A549 (cell line): ENCODE data around the gene NAA20. TPM values are rescaled to one million over a fixed set of nuclear protein-coding genes. Genes with fewer than 3 reads are reported as not detected.

Experiments used
- ATAC-seq, 2 experiments: fragments of 200-7000 bp in 1 of 2; fragments of >200 bp in 1 of 2; cut with Nextera tagmentation in 1 of 2; cut with Tn5 transposase in 1 of 2; 3 replicates each; pipeline versions ENCODE4 v1.8.0 to v1.9.1; 2018 to 2020; ENCODE audit warnings: mild to moderate bottlenecking in 1 of 2, moderate library complexity in 1 of 2
- CTCF ChIA-PET: fragments of 300-600 bp; sonication (Branson Sonifier 250); formaldehyde crosslinking; extraction: SDS; loops from one replicate; lab custom pipeline; 2021; ENCODE audit warnings: antibody characterized with exemption, inconsistent platforms; lab: Yijun Ruan, JAX
- POLR2A ChIA-PET: fragments of 350-600 bp; formaldehyde crosslinking; extraction: SDS; loops from one replicate; lab custom pipeline; 2021; ENCODE audit warnings: antibody characterized with exemption, inconsistent platforms; lab: Yijun Ruan, JAX
- DNase-seq, 2 experiments: peaks; one replicate each; pipeline versions ENCODE4 v3.0.0 to v3.0.0-alpha.2; 2011 to 2016; ENCODE audit warnings: low read depth in 1 of 2, low spot score in 1 of 2
- FAIRE-seq: peaks from 2 replicates; lab custom pipeline; 2011; peaks lifted over from hg19 to GRCh38; lab: Jason Lieb, UNC
- H3K27ac ChIP-seq, 2 experiments: fragments of >200 bp; sonication (Bioruptor Twin); formaldehyde crosslinking; 3 replicates each; pipeline ENCODE4 v1.5.1; 2016 to 2017
- H3K4me1 ChIP-seq: fragments of >200 bp; sonication (Bioruptor Twin); formaldehyde crosslinking; 3 replicates; pipeline ENCODE4 v1.6.1; 2016
- H3K4me2 ChIP-seq: fragments of >200 bp; sonication (Bioruptor Twin); formaldehyde crosslinking; 3 replicates; pipeline ENCODE4 v1.6.1; 2016
- H3K4me3 ChIP-seq: fragments of >200 bp; sonication (Bioruptor Twin); formaldehyde crosslinking; 3 replicates; pipeline ENCODE4 v1.5.1; 2016
- H3K9me3 ChIP-seq: fragments of >200 bp; sonication (Bioruptor Twin); formaldehyde crosslinking; 3 replicates; pipeline ENCODE4 v1.6.1; 2016
- CBX8 ChIP-seq: fragments of 200-600 bp; sonication (generic); IDR thresholded peaks from 2 replicates; pipeline ENCODE4 v1.6.1; 2016
- CTCF ChIP-seq: fragments of >200 bp; sonication (Bioruptor Twin); formaldehyde crosslinking; IDR thresholded peaks from 3 replicates; pipeline ENCODE4 v1.5.1; 2016
- E2F6 ChIP-seq: IDR thresholded peaks from 2 replicates; pipeline ENCODE4 v1.6.1; 2012; ENCODE audit warnings: low read depth, borderline replicate concordance
- ELK1 ChIP-seq: fragments of 150-350 bp; IDR thresholded peaks from 2 replicates; pipeline ENCODE4 v1.6.1; 2014; ENCODE audit warnings: low read depth, mild to moderate bottlenecking, low read length
- FOSB ChIP-seq: fragments of 250-450 bp; sonication (Bioruptor Pico); IDR thresholded peaks from 2 replicates; pipeline ENCODE4 v1.5.0; 2020; ENCODE audit warnings: mild to moderate bottlenecking, moderate library complexity
- FOSL2 ChIP-seq, 2 experiments: fragments of 450-650 bp in 1 of 2; fragments of >200 bp in 1 of 2; sonication (Bioruptor Twin) in 1 of 2; formaldehyde crosslinking; IDR thresholded peaks; 2 replicates each; pipeline versions ENCODE4 v1.5.0 to v1.6.1; 2016 to 2020; ENCODE audit warnings: mild to moderate bottlenecking in 1 of 2, moderate library complexity in 1 of 2
- GATA3 ChIP-seq: IDR thresholded peaks from 2 replicates; pipeline ENCODE4 v1.6.1; 2012; ENCODE audit warnings: borderline replicate concordance
- HOXB13 ChIP-seq: fragments of 250-450 bp; sonication (Bioruptor Pico); IDR thresholded peaks from 2 replicates; pipeline ENCODE4 v1.5.0; 2020; ENCODE audit warnings: low read depth, mild to moderate bottlenecking, moderate library complexity
- HOXB5 ChIP-seq: fragments of 250-450 bp; sonication (Bioruptor Pico); IDR thresholded peaks from 2 replicates; pipeline ENCODE4 v1.5.0; 2020; ENCODE audit warnings: mild to moderate bottlenecking, moderate library complexity
- NPAS2 ChIP-seq: fragments of 250-450 bp; sonication (Bioruptor Pico); IDR thresholded peaks from 2 replicates; pipeline ENCODE4 v1.8.0; 2022; ENCODE audit warnings: mild to moderate bottlenecking, moderate library complexity, borderline replicate concordance
- POLR2AphosphoS2 ChIP-seq: conservative IDR thresholded peaks from 2 replicates; pipeline ENCODE4 v1.6.1; 2012; ENCODE audit warnings: low read length, improper control_type of control experiment, inconsistent platforms
- REST ChIP-seq: fragments of 200-600 bp; sonication (generic); IDR thresholded peaks from 2 replicates; pipeline ENCODE4 v1.6.1; 2016; ENCODE audit warnings: antibody characterized with exemption, mild to moderate bottlenecking, moderate library complexity
- RFX5 ChIP-seq: fragments of 450-650 bp; IDR thresholded peaks from 2 replicates; pipeline ENCODE4 v1.7.1; 2014; ENCODE audit warnings: antibody characterized with exemption, mild to moderate bottlenecking, moderate library complexity
- SREBF2 ChIP-seq: fragments of 450-650 bp; IDR thresholded peaks from 2 replicates; pipeline ENCODE4 v1.6.1; 2014; ENCODE audit warnings: mild to moderate bottlenecking, moderate library complexity
- TFCP2L1 ChIP-seq: fragments of 250-450 bp; sonication (Bioruptor Pico); IDR thresholded peaks from 2 replicates; pipeline ENCODE4 v1.5.0; 2021; ENCODE audit warnings: mild to moderate bottlenecking
- TP53 ChIP-seq: fragments of 250-450 bp; sonication (Bioruptor Pico); IDR thresholded peaks from 2 replicates; pipeline ENCODE4 v1.5.0; 2021; ENCODE audit warnings: mild to moderate bottlenecking, moderate library complexity
- ZNF302 ChIP-seq: fragments of 250-450 bp; sonication (Bioruptor Pico); IDR thresholded peaks from 2 replicates; pipeline ENCODE4 v1.9.0; 2021; ENCODE audit warnings: inconsistent platforms, mild to moderate bottlenecking, moderate library complexity
- WGBS: methylation state at CpG from one replicate; pipeline ENCODE4 v1.1.6; 2017; ENCODE audit errors: missing lambda C conversion rate; 5-methylcytosine and 5-hydroxymethylcytosine counted together
- polyA plus RNA-seq, 4 experiments: library from polyadenylated mRNA; depleted of rRNA in 3 of 4; stranded (reverse); fragments of >200 nt; fragmentation: RNase III in 1 of 4; extraction: RNeasy Plus Mini Kit Qiagen cat#74134 plus additional on column Dnase treatment in 1 of 4; gene quantifications; 2 replicates in 3 of 4; 3 replicates in 1 of 4; pipeline ENCODE4 v1.2.3, GENCODE V29; 2011 to 2017
- TF ChIP-seq, protein P1 (sequence below): fragments of 250-450 bp; sonication (Bioruptor Pico); IDR thresholded peaks from 2 replicates; pipeline ENCODE4 v1.5.0; 2021; ENCODE audit warnings: mild to moderate bottlenecking, moderate library complexity, borderline replicate concordance

Gene NAA20
- polyA plus RNA-seq, 2 of the 4 experiments (the other 2 are of a cell fraction) = 175 to 219 TPM

- H3K4me3 ChIP-seq = no peak overlapping the region
- no peak for DNase-seq
- 0 out of 3 replicates have a peak, but pooled peaks cover 4% of the 10 kb centered on the region for H3K4me1 ChIP-seq
- no peak for ATAC-seq
- WGBS = 25% methylated on average over 4 of the region's 4 CpGs
- no peak for TF ChIP-seq FOSL2 (IDR thresholded peaks at IDR 0.05)
- TF ChIP-seq FOSL2 (CRISPR knock-in tag; IDR thresholded peaks at IDR 0.05) = no peak
- no peak for TF ChIP-seq GATA3
- no peak for TF ChIP-seq FOSB (CRISPR knock-in tag)
- no peak for TF ChIP-seq RFX5
- TF ChIP-seq POLR2AphosphoS2 = no peak
- no peak for TF ChIP-seq TP53 (CRISPR knock-in tag)
- TF ChIP-seq, protein P1, sequence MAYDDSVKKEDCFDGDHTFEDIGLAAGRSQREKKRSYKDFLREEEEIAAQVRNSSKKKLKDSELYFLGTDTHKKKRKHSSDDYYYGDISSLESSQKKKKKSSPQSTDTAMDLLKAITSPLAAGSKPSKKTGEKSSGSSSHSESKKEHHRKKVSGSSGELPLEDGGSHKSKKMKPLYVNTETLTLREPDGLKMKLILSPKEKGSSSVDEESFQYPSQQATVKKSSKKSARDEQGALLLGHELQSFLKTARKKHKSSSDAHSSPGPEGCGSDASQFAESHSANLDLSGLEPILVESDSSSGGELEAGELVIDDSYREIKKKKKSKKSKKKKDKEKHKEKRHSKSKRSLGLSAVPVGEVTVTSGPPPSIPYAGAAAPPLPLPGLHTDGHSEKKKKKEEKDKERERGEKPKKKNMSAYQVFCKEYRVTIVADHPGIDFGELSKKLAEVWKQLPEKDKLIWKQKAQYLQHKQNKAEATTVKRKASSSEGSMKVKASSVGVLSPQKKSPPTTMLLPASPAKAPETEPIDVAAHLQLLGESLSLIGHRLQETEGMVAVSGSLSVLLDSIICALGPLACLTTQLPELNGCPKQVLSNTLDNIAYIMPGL = no peak
- TF ChIP-seq HOXB13 (CRISPR knock-in tag) = no peak
- TF ChIP-seq ELK1 = no peak
- TF ChIP-seq E2F6 = no peak
- no peak for TF ChIP-seq REST
- no peak for TF ChIP-seq ZNF302 (CRISPR knock-in tag)
- TF ChIP-seq CBX8 = no peak
- no peak for TF ChIP-seq HOXB5 (CRISPR knock-in tag)
- no peak for TF ChIP-seq SREBF2
- TF ChIP-seq NPAS2 = no peak
- no peak for TF ChIP-seq CTCF
- no peak for TF ChIP-seq TFCP2L1 (CRISPR knock-in tag)
- H3K27ac ChIP-seq = no peak overlapping the region
- ChIA-PET CTCF (interaction anchor here (1.6 to 5.3 kb wide), 2 partner anchors 9 to 22 kb away, joined by 3 to 35 read pairs; no protein-coding TSS in a partner anchor), POLR2A (no interaction called here)
- no peaks in the 10 kb centered on the region for H3K9me3 ChIP-seq
- no peak overlapping the region for H3K4me2 ChIP-seq
- no peak for FAIRE-seq
Observed at GRCh38 chr20:20075032-20075431, 57.9 kb downstream of the NAA20 start.
